Thyroid gland (tissue), 4 donors: ENCODE data around the gene DNAH8. TPM values are rescaled to one million over a fixed set of nuclear protein-coding genes. Genes with fewer than 3 reads are reported as not detected.

ENCODE experiments used
- DNase-seq, 2 donors: peaks; one replicate each; pipeline ENCODE4 v3.0.0-alpha.2; 2019
- H3K27ac ChIP-seq, 3 donors: fragments of 200-600 bp; sonication (generic); 1 replicate in 2 of 3; 2 replicates in 1 of 3; pipeline ENCODE4 v1.5.1; 2016 to 2019; ENCODE audit warnings: mild to moderate bottlenecking in 1 of 3, moderate library complexity in 1 of 3
- H3K27me3 ChIP-seq: fragments of 200-600 bp; sonication (generic); one replicate; pipeline ENCODE4 v1.5.1; 2019
- H3K36me3 ChIP-seq, 2 donors: fragments of 200-600 bp; sonication (generic); one replicate each; pipeline ENCODE4 v1.5.1; 2016 to 2019
- H3K4me1 ChIP-seq, 2 donors: fragments of 200-600 bp; sonication (generic); one replicate each; pipeline ENCODE4 v1.5.1; 2017 to 2019
- H3K4me3 ChIP-seq, 3 donors: fragments of 200-600 bp; sonication (generic); replicated peaks in 1 of 3; 1 replicate in 2 of 3; 2 replicates in 1 of 3; pipeline ENCODE4 v1.5.1; 2016; ENCODE audit warnings: mild to moderate bottlenecking in 1 of 3
- H3K9me3 ChIP-seq: fragments of 200-600 bp; sonication (generic); one replicate; pipeline ENCODE4 v1.5.1; 2017
- CTCF ChIP-seq, 6 experiments: fragments of 200-600 bp in 3 of 6; fragments of 450-650 bp in 3 of 6; sonication (generic) in 3 of 6; IDR thresholded peaks; one replicate each; pipeline ENCODE4 v1.5.1; 2016 to 2019; ENCODE audit warnings: antibody characterized with exemption in 6 of 6, mild to moderate bottlenecking in 2 of 6, inconsistent platforms in 1 of 6, moderate library complexity in 1 of 6
- POLR2A ChIP-seq, 2 donors: fragments of 450-650 bp; IDR thresholded peaks; one replicate each; pipeline ENCODE4 v1.6.1; 2017; ENCODE audit warnings: antibody characterized with exemption in 2 of 2, mild to moderate bottlenecking in 2 of 2, moderate library complexity in 1 of 2
- WGBS, 2 donors: methylation state at CpG; one replicate each; pipeline ENCODE4 v1.1.5; 2017; 5-methylcytosine and 5-hydroxymethylcytosine counted together
- intact Hi-C: fragments of 100-400 bp; cut with DNase I; formaldehyde crosslinking; loops from one replicate; pipeline ENCODE4 v1.15.1; 2023
- total RNA-seq, 4 donors: library from RNA; depleted of rRNA; stranded (reverse); fragments of >200 nt; gene quantifications; one replicate each; pipeline ENCODE4 v1.2.3, GENCODE V29; 2016

DNAH8 gene
- total RNA-seq, 4 donors from 2014 or later = 0.04 to 4.8 (median 0.12) TPM

DNA sequence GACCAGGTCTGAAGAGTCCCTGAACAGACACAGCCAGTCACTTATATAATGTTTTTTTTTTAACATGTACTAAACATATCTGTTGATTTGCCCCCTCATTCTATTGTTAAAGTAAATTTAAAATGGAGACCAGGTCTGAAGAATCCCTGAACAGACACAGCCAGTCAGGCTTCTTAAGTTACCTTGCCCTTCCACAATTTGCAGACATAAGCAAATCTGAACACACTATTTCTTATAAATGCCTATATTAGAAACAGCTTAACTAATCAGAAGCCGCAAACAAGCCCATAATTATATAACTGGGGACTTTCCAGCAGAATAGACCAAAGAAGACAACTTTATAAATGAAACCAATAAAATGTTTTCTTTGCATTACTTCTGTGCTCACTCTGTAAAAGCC is 118.2 kb downstream of the DNAH8 start:
- H3K27me3 ChIP-seq = no peaks in the 10 kb centered on the region
- intact Hi-C loops = no loop called here
- 84 to 95% methylated on average over 1 of the region's 1 CpG for WGBS, 2 donors
- TF ChIP-seq CTCF (IDR thresholded peaks at IDR 0.05) = no peak
- no peak for TF ChIP-seq POLR2A (IDR thresholded peaks at IDR 0.05)
- no peak for DNase-seq
- no peaks in the 10 kb centered on the region for H3K9me3 ChIP-seq
- H3K27ac ChIP-seq = no peak overlapping the region
- H3K4me3 ChIP-seq = no peak overlapping the region
- no peaks in the 10 kb centered on the region for H3K4me1 ChIP-seq
- H3K36me3 ChIP-seq = no peaks in the 10 kb centered on the region

DNA sequence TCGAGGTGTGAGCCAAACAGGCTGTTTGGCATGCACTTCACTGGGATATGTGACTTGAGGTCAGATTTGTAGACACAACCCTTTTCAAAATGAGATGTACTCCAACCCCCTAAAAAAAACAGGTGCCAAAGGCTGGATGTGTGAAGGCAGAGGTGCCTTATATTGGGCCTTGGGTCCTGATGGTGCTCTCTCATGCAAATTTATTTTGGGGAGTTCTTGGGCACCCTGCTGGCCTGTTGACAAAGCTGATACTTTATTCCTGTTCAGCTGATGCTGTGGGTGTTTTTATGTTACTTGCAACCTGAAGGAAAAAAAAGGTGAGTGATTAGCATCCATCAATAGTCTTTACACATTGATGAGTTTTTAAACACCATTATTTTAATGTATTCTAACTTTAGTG is 121.5 kb downstream of the DNAH8 start:
- no peaks in the 10 kb centered on the region for H3K36me3 ChIP-seq

GRCh38 chr6:38837101-38837500 is 122.0 kb downstream of the DNAH8 start:
- H3K9me3 ChIP-seq = no peaks in the 10 kb centered on the region
- no peaks in the 10 kb centered on the region for H3K4me1 ChIP-seq
- H3K27ac ChIP-seq = no peak overlapping the region
- no peak for DNase-seq
- intact Hi-C loops = no loop called here
- H3K27me3 ChIP-seq = no peaks in the 10 kb centered on the region
- H3K4me3 ChIP-seq = no peak overlapping the region
- TF ChIP-seq POLR2A (IDR thresholded peaks at IDR 0.05) (no peak), CTCF (IDR thresholded peaks at IDR 0.05) (no peak)
- 81 to 85% methylated on average over 3 of the region's 3 CpGs for WGBS, 2 donors
- H3K36me3 ChIP-seq = no peaks in the 10 kb centered on the region

More for the DNA sequence above, 121.5 kb downstream of the DNAH8 start:
- Histone ChIP-seq H3K27ac (no peak overlapping the region), H3K27me3 (no peaks in the 10 kb centered on the region), H3K4me3 (no peak overlapping the region), H3K4me1 (no peaks in the 10 kb centered on the region), H3K9me3 (no peaks in the 10 kb centered on the region)
- 47 to 61% methylated on average over 1 of the region's 1 CpG for WGBS, 2 donors
- intact Hi-C loops = no loop called here
- no peak for DNase-seq
- TF ChIP-seq CTCF (IDR thresholded peaks at IDR 0.05) = no peak
- no peak for TF ChIP-seq POLR2A (IDR thresholded peaks at IDR 0.05)

GRCh38 chr6:38843798-38844197 is 128.7 kb downstream of the DNAH8 start:
- Histone ChIP-seq H3K9me3 (no peaks in the 10 kb centered on the region), H3K4me1 (no peaks in the 10 kb centered on the region), H3K36me3 (no peaks in the 10 kb centered on the region), H3K27ac (no peak overlapping the region), H3K4me3 (no peak overlapping the region), H3K27me3 (no peaks in the 10 kb centered on the region)
- no peak for DNase-seq
- no peak for TF ChIP-seq CTCF (IDR thresholded peaks at IDR 0.05)
- no peak for TF ChIP-seq POLR2A (IDR thresholded peaks at IDR 0.05)
- intact Hi-C loops = no loop called here
- WGBS, 2 donors = 80 to 86% methylated on average over 3 of the region's 3 CpGs

GRCh38 chr6:38845931-38846330 is 130.8 kb downstream of the DNAH8 start:
- no peak overlapping the region for H3K27ac ChIP-seq
- H3K4me3 ChIP-seq = no peak overlapping the region
- no peak for TF ChIP-seq CTCF (IDR thresholded peaks at IDR 0.05)
- TF ChIP-seq POLR2A (IDR thresholded peaks at IDR 0.05) = no peak
- no peak for DNase-seq
- no peaks in the 10 kb centered on the region for H3K27me3 ChIP-seq
- 50 to 57% methylated on average over 3 of the region's 3 CpGs for WGBS, 2 donors
- no peaks in the 10 kb centered on the region for H3K4me1 ChIP-seq
- H3K9me3 ChIP-seq = no peaks in the 10 kb centered on the region
- H3K36me3 ChIP-seq = no peaks in the 10 kb centered on the region
- intact Hi-C loops = no loop called here
